Type B pancreatic cell (in vitro differentiated cells): ENCODE results near the gene TCF21. TPM values are rescaled to one million over a fixed set of nuclear protein-coding genes. Genes with fewer than 3 reads are reported as not detected.
A peak's percentile ranks its signal among the peaks of the same experiment; 100 is the strongest.

ENCODE experiments used
- DNase-seq: peaks from one replicate; pipeline ENCODE4 v3.0.0; 2021; ENCODE audit warnings: mixed read lengths; ENCODE audit not compliant: unreplicated experiment; ENCODE audit errors: extremely low spot score
- H3K27ac Mint-ChIP-seq: 2 replicates; pipeline ENCODE4 v1.8.0; 2021; ENCODE audit warnings: mild to moderate bottlenecking, mixed read lengths
- H3K27me3 Mint-ChIP-seq: 2 replicates; pipeline ENCODE4 v1.8.0; 2021; ENCODE audit warnings: mixed read lengths
- H3K36me3 Mint-ChIP-seq: 2 replicates; pipeline ENCODE4 v1.8.0; 2021; ENCODE audit warnings: mixed read lengths
- H3K4me1 Mint-ChIP-seq: one replicate; pipeline ENCODE4 v1.8.0; 2021; ENCODE audit warnings: mixed read lengths; ENCODE audit not compliant: unreplicated experiment
- H3K4me3 Mint-ChIP-seq: 2 replicates; pipeline ENCODE4 v1.8.0; 2021; ENCODE audit warnings: mild to moderate bottlenecking, mixed read lengths
- H3K9me3 Mint-ChIP-seq: 2 replicates; pipeline ENCODE4 v1.8.0; 2021; ENCODE audit warnings: mixed read lengths
- CTCF ChIP-seq: fragments of 200-600 bp; sonication (generic); conservative IDR thresholded peaks from 2 replicates; pipeline ENCODE4 v1.5.0; 2021; ENCODE audit warnings: antibody characterized with exemption, mild to moderate bottlenecking
- total RNA-seq: library from RNA; stranded (reverse); gene quantifications from 2 replicates; pipeline ENCODE4 v1.2.1, GENCODE V29; 2021; ENCODE audit warnings: low replicate concordance

Gene TCF21
- total RNA-seq, 1 donor from 2014 or later: 1.3 TPM

- H3K4me1 Mint-ChIP-seq: peaks cover 13% of the 10 kb centered on the region
- H3K9me3 Mint-ChIP-seq: no peaks in the 10 kb centered on the region
- DNase-seq: no peak
- peaks cover 59% of the 10 kb centered on the region for H3K27me3 Mint-ChIP-seq
- no peak overlapping the region for H3K27ac Mint-ChIP-seq
- H3K36me3 Mint-ChIP-seq: no peaks in the 10 kb centered on the region
- H3K4me3 Mint-ChIP-seq: no peak overlapping the region
- no peak for TF ChIP-seq CTCF
Measured at GRCh38 chr6:133899556-133899955, 10.6 kb downstream of the TCF21 start.

DNA sequence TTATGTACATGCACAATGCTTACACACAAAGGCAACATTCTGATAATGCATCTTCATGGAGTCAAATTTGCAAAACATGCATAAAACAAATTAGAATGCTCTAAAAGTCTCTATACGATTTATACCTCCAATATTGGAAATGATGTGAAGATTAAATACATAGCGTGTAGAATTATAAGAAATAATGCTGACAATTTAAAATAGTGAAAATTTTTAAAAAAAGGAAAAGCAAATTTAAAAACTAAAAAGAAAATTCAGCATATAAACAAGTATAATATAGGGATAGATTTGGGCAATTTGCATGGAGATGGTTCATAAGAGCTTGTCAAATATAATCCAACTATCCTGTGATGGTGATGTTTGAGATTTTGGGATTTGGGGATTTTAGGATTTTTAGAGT is 14.9 kb downstream of the TCF21 start:
- Mint-ChIP-seq H3K27ac (no peak overlapping the region), H3K27me3 (peaks cover 36% of the 10 kb centered on the region), H3K4me1 (no peaks in the 10 kb centered on the region), H3K4me3 (no peak overlapping the region), H3K9me3 (no peaks in the 10 kb centered on the region), H3K36me3 (no peaks in the 10 kb centered on the region)
- no peak for TF ChIP-seq CTCF
- no peak for DNase-seq

DNA sequence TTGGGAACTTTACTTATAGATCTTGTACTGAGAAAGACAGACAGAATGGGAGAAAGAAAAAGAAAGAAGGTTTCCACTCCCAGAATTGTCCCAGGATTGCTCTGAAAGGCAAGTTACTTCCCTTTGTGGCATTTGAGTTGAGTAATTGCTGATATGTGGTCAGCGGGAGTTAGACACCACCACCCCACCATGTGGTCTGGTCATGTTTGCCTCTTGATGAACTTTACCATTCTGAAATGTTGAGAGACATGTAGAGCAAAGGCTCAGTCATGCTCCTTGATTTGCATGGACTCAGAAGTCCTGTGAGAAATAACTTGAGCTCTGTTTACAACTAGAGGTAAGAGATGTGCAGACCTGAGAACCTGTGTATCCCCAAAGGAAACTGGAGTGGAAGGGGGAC is 17.1 kb downstream of the TCF21 start:
- H3K27ac Mint-ChIP-seq: no peak overlapping the region
- TF ChIP-seq CTCF: no peak
- no peak for DNase-seq
- H3K4me1 Mint-ChIP-seq: no peaks in the 10 kb centered on the region
- H3K36me3 Mint-ChIP-seq: peaks cover 4% of the 10 kb centered on the region
- peaks cover 4% of the 10 kb centered on the region for H3K9me3 Mint-ChIP-seq
- H3K27me3 Mint-ChIP-seq: peaks cover 31% of the 10 kb centered on the region
- H3K4me3 Mint-ChIP-seq: no peak overlapping the region

DNA sequence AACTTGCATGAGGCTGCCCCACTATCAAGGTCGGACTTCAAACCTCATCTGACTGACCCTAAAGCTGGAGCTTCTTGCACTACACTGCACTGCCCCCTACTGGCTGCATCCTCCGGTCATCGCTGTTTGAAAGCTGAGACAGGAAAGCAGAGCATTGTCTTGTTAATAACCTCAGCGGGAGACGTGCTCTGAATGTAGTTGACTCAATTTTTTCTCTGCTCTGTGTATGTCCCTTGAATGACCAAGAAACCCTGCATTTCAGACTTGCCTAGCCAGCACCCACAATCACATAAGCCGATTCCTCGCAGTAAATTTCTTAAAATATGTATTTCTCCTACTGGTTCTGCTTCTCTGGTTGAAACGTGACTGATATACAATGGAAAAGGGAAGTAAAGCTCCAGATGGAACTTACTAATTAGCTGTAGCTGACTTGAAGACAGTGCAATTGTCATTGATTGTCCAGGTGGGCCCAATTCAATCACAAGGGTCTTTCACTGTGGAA is 27.8 kb downstream of the TCF21 start:
- H3K27me3 Mint-ChIP-seq: peaks cover 12% of the 10 kb centered on the region
- peak; percentile 99 for TF ChIP-seq CTCF
- peak; percentile 91 for DNase-seq
- no peak overlapping the region for H3K4me3 Mint-ChIP-seq
- H3K9me3 Mint-ChIP-seq: peaks cover 6% of the 10 kb centered on the region
- H3K36me3 Mint-ChIP-seq: no peaks in the 10 kb centered on the region
- peaks cover 6% of the 10 kb centered on the region for H3K4me1 Mint-ChIP-seq
- no peak overlapping the region for H3K27ac Mint-ChIP-seq

GRCh38 chr6:133917781-133918180 is 28.9 kb downstream of the TCF21 start:
- Mint-ChIP-seq H3K27ac (no peak overlapping the region), H3K4me1 (peaks cover 6% of the 10 kb centered on the region), H3K9me3 (peaks cover 6% of the 10 kb centered on the region), H3K27me3 (peaks cover 12% of the 10 kb centered on the region), H3K36me3 (no peaks in the 10 kb centered on the region), H3K4me3 (no peak overlapping the region)
- no peak for TF ChIP-seq CTCF
- DNase-seq: no peak
